VCaP (cell line): Measurements from ENCODE around the gene SNCA.

Experiments used
- H3K27ac ChIP-seq: fragments of 450-650 bp; 2 replicates; pipeline ENCODE4 v1.5.1; 2017
- TF ChIP-seq, protein P1 (sequence below): fragments of 450-650 bp; conservative IDR thresholded peaks from 2 replicates; pipeline ENCODE4 v1.5.1; 2017; ENCODE audit warnings: mild to moderate bottlenecking, moderate library complexity

Gene SNCA

DNA sequence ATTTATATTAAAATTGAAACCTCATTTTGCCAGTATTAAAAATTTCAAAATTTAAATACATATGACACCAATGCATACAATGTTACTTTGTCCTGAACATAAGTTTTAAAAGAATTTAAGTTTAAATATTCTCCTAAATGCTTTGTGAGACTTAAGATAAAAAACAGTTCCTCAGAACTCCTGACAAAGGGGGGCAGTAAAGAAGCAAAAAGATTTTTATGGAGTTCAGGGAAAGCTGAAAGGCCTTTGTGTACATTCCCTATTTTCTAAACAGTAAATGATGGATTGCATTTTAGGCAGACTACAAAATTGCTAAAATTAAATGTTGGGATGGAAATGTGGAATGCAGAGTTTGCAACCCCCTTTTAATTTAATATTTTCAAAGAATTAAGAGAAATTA, 81.7 kb downstream of the SNCA start:
- TF ChIP-seq, protein P1, sequence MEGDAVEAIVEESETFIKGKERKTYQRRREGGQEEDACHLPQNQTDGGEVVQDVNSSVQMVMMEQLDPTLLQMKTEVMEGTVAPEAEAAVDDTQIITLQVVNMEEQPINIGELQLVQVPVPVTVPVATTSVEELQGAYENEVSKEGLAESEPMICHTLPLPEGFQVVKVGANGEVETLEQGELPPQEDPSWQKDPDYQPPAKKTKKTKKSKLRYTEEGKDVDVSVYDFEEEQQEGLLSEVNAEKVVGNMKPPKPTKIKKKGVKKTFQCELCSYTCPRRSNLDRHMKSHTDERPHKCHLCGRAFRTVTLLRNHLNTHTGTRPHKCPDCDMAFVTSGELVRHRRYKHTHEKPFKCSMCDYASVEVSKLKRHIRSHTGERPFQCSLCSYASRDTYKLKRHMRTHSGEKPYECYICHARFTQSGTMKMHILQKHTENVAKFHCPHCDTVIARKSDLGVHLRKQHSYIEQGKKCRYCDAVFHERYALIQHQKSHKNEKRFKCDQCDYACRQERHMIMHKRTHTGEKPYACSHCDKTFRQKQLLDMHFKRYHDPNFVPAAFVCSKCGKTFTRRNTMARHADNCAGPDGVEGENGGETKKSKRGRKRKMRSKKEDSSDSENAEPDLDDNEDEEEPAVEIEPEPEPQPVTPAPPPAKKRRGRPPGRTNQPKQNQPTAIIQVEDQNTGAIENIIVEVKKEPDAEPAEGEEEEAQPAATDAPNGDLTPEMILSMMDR, result no peak

DNA sequence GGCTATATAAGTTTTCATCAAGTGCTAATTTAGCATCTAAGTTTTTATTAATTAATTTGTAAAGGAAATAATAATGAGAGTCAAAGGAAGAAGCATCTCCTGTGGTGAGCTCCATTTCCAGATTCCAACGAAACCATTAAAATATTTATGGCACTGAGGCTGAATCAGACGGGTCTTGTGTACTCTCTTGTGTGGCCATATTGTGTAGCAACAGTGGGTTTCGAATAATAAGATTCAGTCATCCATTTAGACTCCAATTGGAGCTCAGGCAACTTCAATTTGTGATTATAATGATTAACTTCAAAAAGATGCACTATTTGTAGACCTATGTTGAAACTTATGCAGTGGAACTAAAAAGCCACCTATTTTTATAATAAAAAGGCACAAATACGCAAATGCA, 82.4 kb downstream of the SNCA start:
- TF ChIP-seq, protein P1, result no peak

More for the DNA sequence above, 81.7 kb downstream of the SNCA start:
- no peak overlapping the region for H3K27ac ChIP-seq

DNA sequence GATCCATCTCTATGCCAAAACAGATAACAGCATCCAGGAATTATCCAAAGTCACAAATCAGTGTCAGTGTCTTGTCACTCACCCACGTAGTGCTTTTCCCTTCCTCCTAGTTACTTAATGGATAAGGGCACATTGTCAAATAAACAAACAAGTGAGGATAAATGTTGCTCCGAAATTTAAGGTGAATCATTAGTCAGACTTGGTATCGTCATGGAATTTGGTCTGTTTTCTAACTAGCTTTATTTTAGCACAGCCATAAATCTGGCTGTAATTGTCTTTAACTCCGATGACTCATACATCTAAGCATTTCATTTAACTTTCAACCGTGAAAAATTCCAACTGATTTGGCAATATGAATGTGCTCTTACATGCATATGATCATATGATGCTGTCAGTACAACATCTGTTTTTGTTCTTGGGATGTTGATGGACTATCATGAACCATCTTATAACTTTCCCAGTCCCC, 83.3 kb downstream of the SNCA start:
- TF ChIP-seq, protein P1, result no peak
- peak overlapping the region; percentile 5 for H3K27ac ChIP-seq

More for the DNA sequence above, 82.4 kb downstream of the SNCA start:
- no peak overlapping the region for H3K27ac ChIP-seq

DNA sequence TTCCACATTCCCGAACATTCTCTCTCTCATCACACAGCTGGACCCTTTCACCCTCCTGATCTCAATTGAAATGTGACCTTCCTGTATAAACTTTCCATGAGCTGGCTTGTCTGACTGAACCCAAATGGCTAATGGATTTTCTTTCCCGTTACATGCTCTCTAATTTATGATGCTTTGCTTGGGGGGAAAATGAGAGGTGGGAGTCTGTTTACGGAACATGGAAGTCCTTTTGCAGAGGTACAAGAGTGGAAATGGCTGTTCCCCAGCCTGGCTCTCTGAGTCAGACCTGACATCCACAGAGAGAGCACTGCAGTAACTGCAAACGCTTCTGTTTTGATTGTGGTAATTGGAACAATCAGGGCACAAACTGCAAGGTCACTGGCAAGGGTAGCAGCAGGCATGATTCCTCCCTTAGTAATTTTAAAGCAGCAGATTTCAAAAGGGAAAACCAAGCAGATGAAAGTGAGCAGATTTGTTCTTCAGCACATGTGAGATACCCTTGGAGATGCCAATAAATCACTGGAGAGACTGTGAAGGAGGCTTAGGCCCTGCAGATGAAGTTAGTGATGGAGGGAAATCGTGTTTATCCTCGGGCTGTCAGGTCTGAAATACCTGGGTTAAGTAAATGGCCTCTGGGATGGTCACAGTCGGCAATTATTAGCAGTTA, 83.9 kb downstream of the SNCA start:
- H3K27ac ChIP-seq, result peak overlapping the region; percentile 5
- TF ChIP-seq, protein P1, result no peak

DNA sequence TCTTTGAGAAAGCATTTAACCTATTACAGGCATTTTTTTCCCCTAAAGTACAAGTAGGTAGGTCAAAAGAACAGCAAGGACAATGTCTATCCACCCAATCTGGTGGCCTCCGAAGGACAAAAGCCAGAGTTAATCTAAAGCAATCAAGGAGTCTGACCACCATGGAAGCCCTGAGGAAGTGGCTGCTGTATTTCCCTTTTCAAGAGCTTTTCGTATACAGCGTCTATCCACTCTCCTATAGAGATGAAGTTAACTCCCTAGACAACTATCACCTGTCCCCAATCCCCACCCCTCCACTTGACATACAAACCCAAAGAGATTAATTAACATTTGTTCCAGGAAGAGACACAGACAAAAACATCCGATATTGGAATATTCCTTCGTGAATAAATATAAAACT, 85.5 kb downstream of the SNCA start:
- TF ChIP-seq, protein P1, result no peak
- no peak overlapping the region for H3K27ac ChIP-seq

DNA sequence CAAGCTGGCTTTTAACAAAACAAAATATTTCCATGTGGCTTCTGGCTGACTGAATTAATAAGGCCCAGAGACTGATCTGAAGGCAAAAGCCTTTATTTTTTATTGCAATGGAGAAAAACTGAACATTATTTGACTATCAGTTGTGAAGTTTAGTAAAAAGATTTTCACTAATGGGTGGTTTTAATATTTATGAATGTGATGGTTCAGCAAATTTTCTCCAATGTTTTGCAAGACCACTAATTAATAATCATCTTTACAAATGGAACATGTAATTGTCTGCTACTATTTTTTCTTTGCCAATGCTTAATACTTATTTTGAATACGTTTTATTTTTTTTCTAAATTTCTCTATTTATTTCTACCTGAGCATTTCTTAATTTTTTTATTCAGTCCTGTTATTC, 90.6 kb downstream of the SNCA start:
- TF ChIP-seq, protein P1, result no peak
- H3K27ac ChIP-seq, result no peak overlapping the region

DNA sequence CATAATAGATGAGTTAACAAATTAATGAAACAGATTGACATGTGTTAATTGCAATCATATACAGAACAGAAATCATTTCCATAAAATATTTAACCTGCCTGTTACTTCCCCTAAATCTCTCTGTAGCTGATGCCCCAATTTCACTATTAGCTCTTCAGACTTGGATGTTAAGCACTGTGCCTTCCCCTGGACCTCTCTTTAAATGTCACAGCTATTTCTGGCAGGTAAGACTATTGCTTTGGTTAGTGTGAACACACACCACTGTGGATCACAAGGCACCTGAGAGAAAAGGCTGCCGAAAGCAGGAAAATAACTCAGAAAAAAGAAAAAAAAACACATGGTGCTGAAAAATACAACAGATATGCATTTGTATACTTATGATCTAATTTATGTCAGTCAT, 91.3 kb downstream of the SNCA start:
- TF ChIP-seq, protein P1, result no peak
- H3K27ac ChIP-seq, result no peak overlapping the region
